Liver (tissue), 3 donors: ENCODE data around the gene CNGA4.

Experiments
- CTCF ChIP-seq: fragments of 150-350 bp; IDR thresholded peaks from 2 replicates; pipeline ENCODE4 v1.5.1; 2017; ENCODE audit warnings: improper control_type of control experiment, low read depth, low read length; ENCODE audit not compliant: missing input control
- SP1 ChIP-seq: IDR thresholded peaks from 2 replicates; pipeline ENCODE4 v1.6.1; 2018; ENCODE audit warnings: antibody characterized with exemption, mild to moderate bottlenecking
- donor health status: healthy.
- donor health status: healthy.

GRCh38 chr11:6258571-6259081, 19.7 kb downstream of the CNGA4 start:
- TF ChIP-seq CTCF: no peak
- TF ChIP-seq SP1: no peak
